Thyroid gland (tissue), 4 donors: ENCODE results near the gene SRSF2. TPM values are rescaled to one million over a fixed set of nuclear protein-coding genes. Genes with fewer than 3 reads are reported as not detected.
A peak's percentile ranks its signal among the peaks of the same experiment; 100 is the strongest.
"Not testable (repeated sequence)": the region's sequence is repeated elsewhere in the genome, so short reads cannot be mapped to it uniquely, and the experiment has no call there.

Experiments
- DNase-seq, 2 donors: peaks; one replicate each; pipeline ENCODE4 v3.0.0-alpha.2; 2019
- H3K27ac ChIP-seq, 3 donors: fragments of 200-600 bp; sonication (generic); 1 replicate in 2 of 3; 2 replicates in 1 of 3; pipeline ENCODE4 v1.5.1; 2016 to 2019; ENCODE audit warnings: mild to moderate bottlenecking in 1 of 3, moderate library complexity in 1 of 3
- H3K27me3 ChIP-seq: fragments of 200-600 bp; sonication (generic); one replicate; pipeline ENCODE4 v1.5.1; 2019
- H3K36me3 ChIP-seq, 2 donors: fragments of 200-600 bp; sonication (generic); one replicate each; pipeline ENCODE4 v1.5.1; 2016 to 2019
- H3K4me1 ChIP-seq, 2 donors: fragments of 200-600 bp; sonication (generic); one replicate each; pipeline ENCODE4 v1.5.1; 2017 to 2019
- H3K4me3 ChIP-seq, 3 donors: fragments of 200-600 bp; sonication (generic); replicated peaks in 1 of 3; 1 replicate in 2 of 3; 2 replicates in 1 of 3; pipeline ENCODE4 v1.5.1; 2016; ENCODE audit warnings: mild to moderate bottlenecking in 1 of 3
- H3K9me3 ChIP-seq: fragments of 200-600 bp; sonication (generic); one replicate; pipeline ENCODE4 v1.5.1; 2017
- CTCF ChIP-seq, 6 experiments: fragments of 200-600 bp in 3 of 6; fragments of 450-650 bp in 3 of 6; sonication (generic) in 3 of 6; IDR thresholded peaks; one replicate each; pipeline ENCODE4 v1.5.1; 2016 to 2019; ENCODE audit warnings: antibody characterized with exemption in 6 of 6, mild to moderate bottlenecking in 2 of 6, inconsistent platforms in 1 of 6, moderate library complexity in 1 of 6
- POLR2A ChIP-seq, 2 donors: fragments of 450-650 bp; IDR thresholded peaks; one replicate each; pipeline ENCODE4 v1.6.1; 2017; ENCODE audit warnings: antibody characterized with exemption in 2 of 2, mild to moderate bottlenecking in 2 of 2, moderate library complexity in 1 of 2
- WGBS, 2 donors: methylation state at CpG; one replicate each; pipeline ENCODE4 v1.1.5; 2017; 5-methylcytosine and 5-hydroxymethylcytosine counted together
- intact Hi-C: fragments of 100-400 bp; cut with DNase I; formaldehyde crosslinking; loops from one replicate; pipeline ENCODE4 v1.15.1; 2023
- total RNA-seq, 4 donors: library from RNA; depleted of rRNA; stranded (reverse); fragments of >200 nt; gene quantifications; one replicate each; pipeline ENCODE4 v1.2.3, GENCODE V29; 2016

Gene SRSF2
- total RNA-seq, 4 donors from 2014 or later: 269 to 614 (median 400) TPM

GRCh38 chr17:76735006-76735405 lies 2.1 kb downstream of the SRSF2 start:
- intact Hi-C loops: no loop called here
- H3K27me3 ChIP-seq: no peaks in the 10 kb centered on the region
- no peak for DNase-seq
- peaks cover 26 to 32% of the 10 kb centered on the region in 2 donors for H3K36me3 ChIP-seq
- H3K4me3 ChIP-seq: peak overlapping the region in 1 of 3 donors; percentile 98
- H3K9me3 ChIP-seq: no peaks in the 10 kb centered on the region
- H3K4me1 ChIP-seq: peaks cover 34 to 48% of the 10 kb centered on the region in 2 donors
- H3K27ac ChIP-seq: peak overlapping the region; percentile 96 to 99 (median 97)
- no peak for TF ChIP-seq POLR2A (IDR thresholded peaks at IDR 0.05)
- no peak for TF ChIP-seq CTCF (IDR thresholded peaks at IDR 0.05)
- 14 to 26% methylated on average over 5 of the region's 5 CpGs for WGBS, 2 donors

- H3K4me1 ChIP-seq: peaks cover 36 to 55% of the 10 kb centered on the region in 2 donors
- TF ChIP-seq POLR2A (IDR thresholded peaks at IDR 0.05) (no peak), CTCF (IDR thresholded peaks at IDR 0.05) (no peak)
- peak overlapping the region in 1 of 3 donors; percentile 98 for H3K4me3 ChIP-seq
- WGBS, 2 donors: 41 to 46% methylated on average over 8 of the region's 8 CpGs
- intact Hi-C loops: no loop called here
- DNase-seq: no peak
- peaks cover 26 to 32% of the 10 kb centered on the region in 2 donors for H3K36me3 ChIP-seq
- H3K27me3 ChIP-seq: no peaks in the 10 kb centered on the region
- no peaks in the 10 kb centered on the region for H3K9me3 ChIP-seq
- peak overlapping the region in 2 of 3 donors; percentile 37 to 99 for H3K27ac ChIP-seq
These were observed 2.9 kb downstream of the SRSF2 start for GRCh38 chr17:76734080-76734840.

GRCh38 chr17:76733618-76733957 lies 3.5 kb downstream of the SRSF2 start:
- Histone ChIP-seq H3K27me3 (no peaks in the 10 kb centered on the region), H3K27ac (peak overlapping the region in 1 of 3 donors; percentile 37), H3K9me3 (no peaks in the 10 kb centered on the region), H3K36me3 (peaks cover 26 to 32% of the 10 kb centered on the region in 2 donors), H3K4me1 (peaks cover 31 to 55% of the 10 kb centered on the region in 2 donors), H3K4me3 (no peak overlapping the region)
- intact Hi-C loops: no loop called here
- TF ChIP-seq POLR2A (IDR thresholded peaks at IDR 0.05) (no peak), CTCF (IDR thresholded peaks at IDR 0.05) (no peak)
- 85 to 90% methylated on average over 1 of the region's 1 CpG for WGBS, 2 donors
- no peak for DNase-seq

- H3K4me1 ChIP-seq: peaks cover 30 to 61% of the 10 kb centered on the region in 2 donors
- intact Hi-C loops: no loop called here
- WGBS, 2 donors: 76 to 79% methylated on average over 3 of the region's 3 CpGs
- no peaks in the 10 kb centered on the region for H3K9me3 ChIP-seq
- H3K27ac ChIP-seq: peak overlapping the region in 1 of 3 donors; percentile 37
- H3K4me3 ChIP-seq: no peak overlapping the region
- TF ChIP-seq CTCF (IDR thresholded peaks at IDR 0.05) (no peak), POLR2A (IDR thresholded peaks at IDR 0.05) (no peak)
- H3K36me3 ChIP-seq: peaks cover 26 to 32% of the 10 kb centered on the region in 2 donors
- no peaks in the 10 kb centered on the region for H3K27me3 ChIP-seq
- DNase-seq: no peak
These were observed 4.2 kb downstream of the SRSF2 start for GRCh38 chr17:76732734-76733617.

- H3K27ac ChIP-seq, H3K27me3 ChIP-seq, H3K4me3 ChIP-seq, H3K9me3 ChIP-seq, DNase-seq, intact Hi-C loops: not testable (repeated sequence)
- Histone ChIP-seq H3K36me3 (peaks cover 26 to 32% of the 10 kb centered on the region in 2 donors), H3K4me1 (peaks cover 32 to 65% of the 10 kb centered on the region in 2 donors)
- 88 to 89% methylated on average over 13 of the region's 13 CpGs for WGBS, 2 donors
These were observed 5.1 kb downstream of the SRSF2 start for GRCh38 chr17:76731800-76732733.
